Chondrocyte (in vitro differentiated cells): ENCODE measurements around the gene PITPNM3. TPM values are rescaled to one million over a fixed set of nuclear protein-coding genes. Genes with fewer than 3 reads are reported as not detected.

Experiments used
- DNase-seq: peaks from one replicate; pipeline ENCODE4 v3.0.0; 2021; ENCODE audit warnings: mixed read lengths, low spot score
- H3K27ac Mint-ChIP-seq: one replicate; pipeline ENCODE4 v1.8.0; 2021; ENCODE audit warnings: mild to moderate bottlenecking, moderate library complexity, mixed read lengths; ENCODE audit not compliant: unreplicated experiment
- H3K27me3 Mint-ChIP-seq: 2 replicates; pipeline ENCODE4 v1.8.0; 2021; ENCODE audit warnings: low read depth, mixed read lengths
- H3K36me3 Mint-ChIP-seq: 2 replicates; pipeline ENCODE4 v1.8.0; 2021; ENCODE audit warnings: low read depth, mixed read lengths
- H3K4me1 Mint-ChIP-seq: 2 replicates; pipeline ENCODE4 v1.8.0; 2021; ENCODE audit warnings: low read depth, mild to moderate bottlenecking, mixed read lengths
- H3K4me3 Mint-ChIP-seq: one replicate; pipeline ENCODE4 v1.8.0; 2021; ENCODE audit warnings: mild to moderate bottlenecking, moderate library complexity, mixed read lengths; ENCODE audit not compliant: unreplicated experiment
- H3K9me3 Mint-ChIP-seq: 2 replicates; pipeline ENCODE4 v1.8.0; 2021; ENCODE audit warnings: low read depth, mixed read lengths
- CTCF ChIP-seq: fragments of 200-600 bp; sonication (generic); IDR thresholded peaks from 2 replicates; pipeline ENCODE4 v1.5.0; 2021; ENCODE audit warnings: antibody characterized with exemption, mild to moderate bottlenecking, moderate library complexity
- total RNA-seq: library from RNA; stranded (reverse); gene quantifications from 3 replicates; pipeline ENCODE4 v1.2.1, GENCODE V29; 2021

Gene PITPNM3
- total RNA-seq, 1 donor from 2014 or later: 5.7 TPM

DNA sequence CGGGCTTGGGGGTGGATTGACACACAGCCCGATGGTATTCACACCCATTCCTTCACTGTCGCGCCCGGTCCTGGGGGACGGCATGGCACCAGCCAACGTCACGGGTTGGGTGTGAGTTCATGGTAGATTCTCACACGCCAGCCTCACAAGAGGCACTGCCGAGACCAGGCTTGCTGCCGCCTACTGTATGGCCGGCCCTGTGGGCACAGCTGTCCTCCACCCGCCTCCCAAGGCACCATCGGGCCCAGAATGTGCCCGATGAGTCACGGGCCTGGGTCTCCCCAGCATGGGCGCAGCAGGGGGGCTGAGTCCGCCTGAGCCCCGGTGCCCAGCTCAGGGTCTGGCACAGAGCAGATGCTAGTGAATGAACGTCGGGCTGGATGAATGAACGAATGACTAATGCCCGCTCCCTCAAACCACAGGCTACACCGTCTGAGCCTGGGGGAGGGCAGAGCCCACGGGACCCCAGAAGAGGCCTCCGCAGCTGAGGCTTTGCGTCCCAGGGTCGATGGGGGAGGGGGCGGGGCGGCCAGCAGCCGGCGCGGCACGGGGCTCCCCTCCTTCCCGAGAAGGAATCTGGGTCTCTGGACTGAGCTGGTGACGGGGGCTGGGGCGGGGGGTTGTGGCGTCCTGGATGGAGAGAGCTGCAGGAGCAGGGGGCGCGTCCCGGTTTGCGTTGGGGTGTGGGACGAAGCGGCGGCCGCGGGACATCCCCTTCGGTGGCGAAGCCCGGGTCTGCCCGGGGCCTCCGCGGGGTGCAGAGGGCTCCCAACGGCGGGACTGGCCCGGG is 829 bp downstream of the PITPNM3 start:
- Mint-ChIP-seq H3K27me3 (peaks cover 9% of the 10 kb centered on the region), H3K27ac (no peak overlapping the region), H3K9me3 (no peaks in the 10 kb centered on the region), H3K36me3 (no peaks in the 10 kb centered on the region), H3K4me3 (peak overlapping the region; percentile 77), H3K4me1 (peaks cover 19% of the 10 kb centered on the region)
- peak; percentile 42 for TF ChIP-seq CTCF
- DNase-seq: no peak

- H3K36me3 Mint-ChIP-seq: no peaks in the 10 kb centered on the region
- H3K27me3 Mint-ChIP-seq: peaks cover 9% of the 10 kb centered on the region
- H3K9me3 Mint-ChIP-seq: no peaks in the 10 kb centered on the region
- H3K4me1 Mint-ChIP-seq: peaks cover 19% of the 10 kb centered on the region
- no peak for TF ChIP-seq CTCF
- no peak for DNase-seq
- peak overlapping the region; percentile 32 for H3K27ac Mint-ChIP-seq
- H3K4me3 Mint-ChIP-seq: peak overlapping the region; percentile 77
Measured at GRCh38 chr17:6554871-6555330, 1.5 kb downstream of the PITPNM3 start.

DNA sequence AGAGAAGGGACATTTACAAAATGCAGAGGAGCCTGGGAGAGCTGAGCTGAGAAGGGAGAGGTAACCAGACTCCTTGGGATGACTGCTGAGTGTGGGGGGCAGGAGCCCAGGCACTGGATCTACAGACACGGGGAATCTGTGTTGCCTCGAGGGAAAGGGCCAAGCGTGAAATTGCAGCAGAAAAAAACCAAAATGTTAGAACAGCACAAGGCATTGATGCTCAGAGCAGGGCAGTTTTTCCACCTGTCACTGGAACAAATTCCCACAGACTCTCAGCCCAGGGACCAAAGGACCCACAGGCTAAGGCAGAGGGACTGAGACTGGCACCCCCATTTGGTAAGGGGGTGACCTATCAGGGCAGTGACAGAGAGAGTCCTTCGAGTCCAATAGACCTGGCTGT is 2.0 kb downstream of the PITPNM3 start:
- Mint-ChIP-seq H3K27me3 (peaks cover 9% of the 10 kb centered on the region), H3K36me3 (no peaks in the 10 kb centered on the region), H3K4me1 (peaks cover 19% of the 10 kb centered on the region), H3K4me3 (no peak overlapping the region), H3K27ac (no peak overlapping the region), H3K9me3 (no peaks in the 10 kb centered on the region)
- DNase-seq: no peak
- no peak for TF ChIP-seq CTCF

DNA sequence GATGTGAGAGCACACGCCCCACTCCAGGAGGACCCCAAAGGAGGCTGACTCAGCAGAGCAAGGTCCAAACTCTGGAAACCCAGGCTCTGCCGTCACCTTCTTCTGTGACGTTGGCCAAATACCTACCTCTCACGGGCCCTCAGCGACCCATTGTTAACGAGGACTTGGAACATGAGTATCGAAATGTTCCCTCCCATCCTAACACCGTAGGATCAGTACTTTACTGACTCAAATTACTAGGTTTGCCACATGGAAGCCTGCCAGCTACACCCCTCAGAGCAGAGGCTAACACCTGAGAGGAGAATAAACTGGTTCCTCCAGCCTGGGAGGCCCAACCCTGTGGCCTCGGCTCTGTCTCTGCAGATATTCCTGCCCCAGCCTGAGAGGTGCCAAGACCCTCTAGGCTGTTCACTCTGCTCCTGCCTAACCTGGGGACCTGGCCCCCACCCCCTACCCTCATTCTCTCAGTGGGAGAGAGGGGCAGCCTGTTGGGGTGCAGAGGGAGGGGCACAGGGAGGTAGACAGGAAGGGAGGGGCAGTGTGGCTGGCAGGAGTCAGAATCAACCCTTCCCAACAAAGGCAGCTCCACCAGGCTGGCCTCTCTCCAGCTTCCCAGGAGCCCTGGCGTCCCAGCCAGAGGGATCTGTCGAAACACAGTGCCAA is 4.4 kb downstream of the PITPNM3 start:
- no peaks in the 10 kb centered on the region for H3K36me3 Mint-ChIP-seq
- H3K4me3 Mint-ChIP-seq: no peak overlapping the region
- H3K4me1 Mint-ChIP-seq: peaks cover 31% of the 10 kb centered on the region
- no peak for DNase-seq
- TF ChIP-seq CTCF: no peak
- H3K27me3 Mint-ChIP-seq: peaks cover 9% of the 10 kb centered on the region
- no peaks in the 10 kb centered on the region for H3K9me3 Mint-ChIP-seq
- H3K27ac Mint-ChIP-seq: no peak overlapping the region

DNA sequence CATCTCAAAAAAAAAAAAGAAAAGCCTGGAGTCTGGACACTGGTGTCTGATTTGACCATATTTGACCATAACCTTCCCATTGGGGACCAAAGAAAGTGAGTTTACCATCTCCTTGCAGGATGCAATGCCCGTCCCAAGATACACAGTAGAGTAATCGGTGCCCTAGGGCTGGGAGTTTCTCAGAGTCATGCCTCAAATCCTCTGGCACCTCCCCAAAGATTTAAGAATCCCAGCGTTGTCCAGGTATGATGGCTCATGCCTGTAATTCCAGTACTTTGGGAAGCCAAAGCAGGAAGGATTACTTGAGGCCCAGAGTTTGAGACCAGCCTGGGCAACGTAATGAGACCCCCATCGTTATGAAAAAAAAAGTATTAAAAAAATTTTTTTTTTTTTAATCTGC is 5.0 kb downstream of the PITPNM3 start:
- no peak for DNase-seq
- Mint-ChIP-seq H3K9me3 (no peaks in the 10 kb centered on the region), H3K27ac (no peak overlapping the region), H3K4me1 (peaks cover 27% of the 10 kb centered on the region), H3K27me3 (peaks cover 9% of the 10 kb centered on the region), H3K4me3 (no peak overlapping the region), H3K36me3 (no peaks in the 10 kb centered on the region)
- TF ChIP-seq CTCF: no peak
